NK-92 (cell line): ENCODE measurements around the gene ATP8B3.
A peak's percentile ranks its signal among the peaks of the same experiment; 100 is the strongest.

Source experiments
- DNase-seq: peaks from one replicate; lab custom pipeline; 2025; ENCODE audit not compliant: unreplicated experiment; lab: John Stamatoyannopoulos, UW

Gene ATP8B3

DNA sequence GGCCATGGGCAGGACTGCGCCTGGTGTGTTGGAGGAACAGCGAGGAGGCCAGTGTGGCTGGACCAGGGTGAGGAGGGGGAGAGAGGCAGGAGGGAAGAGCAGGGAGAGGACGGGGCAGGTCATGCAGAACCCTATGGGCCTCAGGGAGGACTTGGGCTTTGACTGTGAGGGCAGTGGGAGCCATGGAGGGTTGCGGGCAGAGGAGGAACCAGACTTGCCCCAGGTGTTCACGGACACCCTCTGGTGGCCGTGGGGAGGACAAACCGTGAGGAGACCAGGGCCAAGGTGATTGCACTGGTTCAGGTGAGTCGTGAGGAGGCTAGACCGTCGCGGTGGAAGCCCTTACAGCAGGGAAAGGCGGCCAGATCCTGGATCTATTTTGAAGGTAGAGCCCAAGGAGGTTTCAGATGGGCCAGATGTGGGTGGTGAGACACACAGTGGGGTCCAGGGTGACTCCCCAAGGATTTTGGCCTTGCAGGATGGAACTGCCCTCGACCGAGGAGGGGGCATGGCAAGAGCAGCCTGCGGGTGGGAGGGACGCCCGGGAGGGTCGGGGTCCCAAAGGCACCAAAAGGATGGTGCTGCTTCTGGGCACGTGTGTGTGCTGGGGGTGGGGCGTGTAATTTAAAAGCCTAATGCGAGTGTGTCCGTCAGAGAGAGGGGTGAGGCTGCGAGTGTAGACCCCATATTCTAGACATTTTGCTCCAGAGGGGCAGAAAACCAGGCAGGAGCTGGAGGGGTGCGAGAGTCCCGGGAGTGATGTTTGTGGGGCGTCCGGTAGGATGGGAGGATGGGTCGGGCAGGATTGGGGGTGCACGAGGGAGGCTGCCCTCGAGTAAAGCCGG lies 39.0 kb upstream of the ATP8B3 start:
- DNase-seq: no peak

DNA sequence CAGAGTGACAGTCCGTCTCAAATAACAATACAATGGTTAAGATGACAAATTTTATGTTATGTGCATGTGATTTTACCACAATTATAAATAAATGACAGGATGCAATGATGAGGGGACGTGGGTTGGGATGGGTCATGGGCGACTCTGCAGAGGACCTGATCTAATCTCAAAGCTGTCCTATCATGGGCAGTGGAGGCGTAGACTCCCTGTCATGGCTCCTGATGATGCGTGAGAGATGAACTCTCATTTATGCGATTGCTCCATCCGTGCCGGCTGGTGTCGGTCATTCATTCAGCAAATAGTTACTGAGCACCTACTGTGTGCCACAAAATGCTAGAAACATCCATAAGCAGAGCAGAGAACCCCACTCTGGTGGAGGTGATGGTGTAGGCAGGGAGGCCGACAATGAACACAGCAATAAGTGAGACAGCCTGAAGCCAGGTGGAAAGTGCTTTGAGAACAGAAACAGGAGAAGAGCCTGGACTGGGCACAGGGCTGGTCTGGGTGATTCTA lies 37.9 kb upstream of the ATP8B3 start:
- DNase-seq: no peak

DNA sequence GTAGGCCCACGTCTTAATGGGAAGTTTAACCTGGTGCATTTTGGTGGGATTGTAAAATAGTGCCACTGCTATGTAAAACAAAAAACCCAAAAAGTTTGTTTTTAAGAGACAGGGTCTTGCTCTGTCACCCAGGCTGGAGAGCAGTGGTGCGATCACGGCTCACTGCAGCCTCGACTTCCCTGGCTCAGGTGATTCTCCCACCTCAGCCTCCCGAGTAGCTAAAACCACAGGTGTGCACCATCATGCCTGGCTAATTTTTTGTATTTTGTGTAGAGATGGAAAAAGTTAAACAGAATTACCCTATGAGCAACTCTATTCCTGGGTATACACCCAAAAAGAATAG lies 37.0 kb upstream of the ATP8B3 start:
- DNase-seq: no peak

DNA sequence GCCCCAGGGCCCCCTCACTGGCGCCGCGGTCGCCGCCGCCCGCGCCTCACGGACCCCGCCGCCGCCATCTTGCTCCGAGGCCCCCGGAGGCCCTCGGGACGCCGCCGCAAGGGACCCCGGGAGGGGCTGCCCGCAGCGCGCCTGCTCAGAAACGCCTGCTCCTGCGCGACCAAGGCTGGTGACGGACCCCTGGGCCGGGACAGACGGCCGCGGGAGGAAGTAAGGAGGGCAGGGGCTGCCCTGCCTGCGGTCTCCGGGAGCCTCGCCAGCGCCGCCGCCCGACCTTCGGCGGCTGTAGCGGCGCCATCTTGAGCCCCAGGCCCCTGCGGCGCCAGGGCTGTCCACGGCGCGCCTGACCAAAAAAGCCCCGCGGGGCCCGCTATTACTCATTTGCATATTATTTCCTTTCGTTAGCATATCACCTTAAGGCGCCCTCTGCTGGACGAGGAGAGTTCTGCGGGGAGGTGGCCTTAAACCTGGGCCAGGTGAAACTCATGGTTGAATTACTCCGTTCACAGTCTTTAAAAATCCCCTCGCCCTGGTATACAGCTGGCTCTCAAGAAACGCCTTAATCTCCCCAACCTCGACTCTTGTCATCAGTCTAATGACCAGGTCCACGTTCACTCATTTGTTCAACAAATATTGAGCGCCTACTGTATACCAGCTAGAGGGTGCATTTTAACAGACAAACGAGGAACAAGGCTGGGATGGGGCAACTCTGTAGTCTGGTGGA lies 36.5 kb upstream of the ATP8B3 start, which contains the start of gene REXO1:
TSS of gene REXO1 (minus strand) at position 85 of the 733 bp plus-strand sequence. CDS start 125 bp downstream, outside the sequence.
- DNase-seq: peak; percentile 73

DNA sequence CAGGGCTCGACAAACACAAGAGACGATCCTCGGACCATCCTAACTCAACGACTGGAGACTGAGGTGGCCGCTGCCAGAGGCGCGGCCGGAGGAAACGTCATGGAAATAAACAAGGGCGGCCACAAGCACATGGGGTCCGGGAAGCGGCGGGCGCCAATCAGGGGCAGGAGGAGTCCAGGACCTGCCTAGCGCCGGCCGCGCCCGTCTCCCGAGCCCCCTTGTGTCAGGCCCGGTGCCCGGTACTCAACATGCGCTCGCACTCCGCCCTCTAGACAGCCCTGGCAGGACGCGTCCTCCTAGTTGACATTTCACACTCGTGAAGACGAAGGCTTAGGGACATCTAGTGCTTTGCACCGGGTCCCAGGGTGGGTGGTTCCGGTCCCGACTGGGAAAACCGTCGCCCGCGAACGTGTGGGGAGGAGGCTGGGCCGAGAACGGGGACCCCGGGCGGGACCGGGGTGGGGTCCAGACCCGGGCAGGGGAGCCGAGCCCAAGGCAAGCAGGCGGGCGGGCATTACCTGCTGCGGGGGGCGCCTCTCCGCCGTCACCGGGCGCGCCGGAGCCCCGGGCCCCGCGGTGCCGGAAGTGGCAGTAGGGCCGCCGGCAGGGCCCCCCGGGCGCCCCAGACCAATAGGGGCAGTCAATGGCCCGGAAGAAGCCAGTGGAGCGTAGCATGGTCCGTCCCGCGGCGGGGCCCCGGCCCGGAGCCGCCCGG lies 35.8 kb upstream of the ATP8B3 start:
- no peak for DNase-seq

DNA sequence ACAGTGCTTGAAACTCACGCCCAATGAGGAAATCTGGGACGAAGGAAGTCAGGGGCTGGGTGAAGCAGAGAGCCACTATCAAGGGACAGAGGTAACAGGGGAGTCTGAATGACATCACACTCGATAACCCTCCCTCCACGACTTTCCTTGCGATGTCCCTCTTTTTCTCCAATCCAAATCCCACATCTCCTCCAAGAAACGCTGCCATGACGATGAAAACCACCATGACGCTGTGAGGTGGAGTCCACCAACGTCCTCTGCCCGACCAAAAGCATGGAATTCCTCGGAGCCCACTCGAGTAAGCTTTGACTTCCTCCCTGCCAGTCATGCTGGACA lies 35.2 kb upstream of the ATP8B3 start:
- DNase-seq: no peak

DNA sequence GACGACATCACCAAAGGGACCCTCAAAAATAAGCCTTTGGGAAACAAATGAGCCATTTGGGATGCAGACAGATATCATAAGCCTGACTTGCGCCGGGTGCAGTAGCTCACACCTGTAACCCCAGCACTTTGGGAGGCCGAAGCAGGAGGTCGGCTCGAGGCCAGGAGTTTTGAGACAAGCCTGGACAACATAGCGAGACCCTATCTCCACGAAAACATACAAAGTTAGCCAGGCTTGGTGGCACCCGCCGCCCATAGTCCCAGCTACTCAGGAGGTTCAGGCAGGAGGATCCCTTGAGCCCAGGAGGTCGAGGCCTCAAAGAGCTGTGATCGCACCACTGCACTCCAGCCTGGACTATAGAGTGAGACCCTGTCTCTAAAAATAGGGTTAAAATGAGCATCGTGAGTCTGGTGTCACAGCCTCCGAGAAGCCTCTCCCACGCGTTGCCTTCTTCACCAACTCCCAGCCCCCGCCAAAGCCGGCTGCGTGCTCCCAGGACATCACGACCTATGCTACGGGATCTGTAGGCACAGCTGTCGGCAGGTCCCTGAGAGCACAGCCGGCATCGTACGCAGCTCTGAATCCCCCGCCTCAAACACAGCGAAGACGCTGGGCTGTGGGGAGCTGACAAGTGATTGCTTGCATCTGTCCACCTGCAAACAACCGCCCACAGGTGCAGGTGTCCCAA lies 34.6 kb upstream of the ATP8B3 start:
- DNase-seq: no peak

DNA sequence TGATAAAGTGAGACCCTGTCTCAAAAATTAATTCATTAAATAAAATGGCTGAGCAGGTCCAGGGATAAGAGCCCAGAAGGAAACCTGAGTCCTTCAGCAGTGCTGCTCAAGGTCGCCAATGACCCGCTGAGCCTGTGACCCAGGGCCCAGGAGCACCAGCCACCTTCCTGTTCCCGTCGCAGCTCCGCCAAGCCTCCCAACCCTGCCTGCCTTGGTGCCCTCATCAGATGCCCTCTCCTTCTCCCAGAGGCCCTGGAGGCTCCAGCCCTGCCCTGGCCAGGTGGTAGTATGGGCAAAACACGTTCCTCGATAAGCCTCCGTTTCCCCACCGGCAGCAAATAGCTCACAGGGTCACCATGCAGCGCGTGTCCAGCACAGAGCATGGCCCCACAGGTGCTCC lies 33.6 kb upstream of the ATP8B3 start:
- DNase-seq: no peak

DNA sequence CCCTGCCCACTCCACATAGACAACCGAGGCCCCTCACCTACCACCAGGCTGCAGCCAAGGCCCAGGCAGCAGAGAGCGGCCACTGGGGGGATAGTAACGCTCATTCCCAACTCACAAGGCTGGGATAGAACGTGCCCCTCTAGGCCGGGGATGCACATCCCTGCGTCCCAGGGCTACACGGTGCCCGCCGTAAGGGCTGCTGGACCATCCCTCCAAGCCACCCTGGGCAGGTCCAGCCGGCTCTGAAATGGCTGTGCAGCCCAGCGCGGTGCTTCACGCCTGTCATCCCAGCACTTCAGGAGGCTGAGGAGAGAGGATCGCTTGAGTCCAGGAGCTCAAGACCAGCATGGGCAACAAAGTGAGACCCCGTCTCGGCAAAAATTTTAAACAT lies 33.0 kb upstream of the ATP8B3 start:
- DNase-seq: no peak

DNA sequence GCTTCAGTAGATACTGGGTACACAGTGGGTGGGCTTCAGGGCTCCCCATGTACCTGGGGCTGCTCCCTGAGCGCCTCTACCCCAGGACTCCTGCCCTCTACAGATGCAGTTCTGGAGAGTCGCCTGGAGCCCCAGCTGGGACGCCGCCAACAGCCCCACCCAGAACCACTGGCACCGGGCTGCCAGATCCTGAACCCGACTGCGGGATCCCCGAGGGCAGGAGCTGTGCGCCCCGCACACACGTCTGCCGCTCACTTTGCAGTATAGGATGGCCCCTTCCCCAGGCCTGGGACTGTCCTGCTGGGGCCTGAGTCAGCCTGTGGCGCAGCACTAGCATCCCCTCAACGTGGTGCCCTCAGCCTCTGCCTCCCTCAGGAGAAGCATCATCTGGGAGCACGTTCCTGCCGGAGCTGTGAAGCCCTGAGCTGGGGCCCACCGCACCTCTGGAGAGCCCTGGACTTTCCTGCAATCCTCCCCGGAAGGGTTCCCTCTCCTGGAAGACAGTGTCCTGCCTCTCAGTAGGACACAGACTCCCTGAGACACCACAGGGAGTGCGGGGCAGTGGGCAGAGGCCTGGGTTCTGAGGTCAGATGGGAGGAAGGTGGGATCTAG lies 32.5 kb upstream of the ATP8B3 start:
- no peak for DNase-seq

DNA sequence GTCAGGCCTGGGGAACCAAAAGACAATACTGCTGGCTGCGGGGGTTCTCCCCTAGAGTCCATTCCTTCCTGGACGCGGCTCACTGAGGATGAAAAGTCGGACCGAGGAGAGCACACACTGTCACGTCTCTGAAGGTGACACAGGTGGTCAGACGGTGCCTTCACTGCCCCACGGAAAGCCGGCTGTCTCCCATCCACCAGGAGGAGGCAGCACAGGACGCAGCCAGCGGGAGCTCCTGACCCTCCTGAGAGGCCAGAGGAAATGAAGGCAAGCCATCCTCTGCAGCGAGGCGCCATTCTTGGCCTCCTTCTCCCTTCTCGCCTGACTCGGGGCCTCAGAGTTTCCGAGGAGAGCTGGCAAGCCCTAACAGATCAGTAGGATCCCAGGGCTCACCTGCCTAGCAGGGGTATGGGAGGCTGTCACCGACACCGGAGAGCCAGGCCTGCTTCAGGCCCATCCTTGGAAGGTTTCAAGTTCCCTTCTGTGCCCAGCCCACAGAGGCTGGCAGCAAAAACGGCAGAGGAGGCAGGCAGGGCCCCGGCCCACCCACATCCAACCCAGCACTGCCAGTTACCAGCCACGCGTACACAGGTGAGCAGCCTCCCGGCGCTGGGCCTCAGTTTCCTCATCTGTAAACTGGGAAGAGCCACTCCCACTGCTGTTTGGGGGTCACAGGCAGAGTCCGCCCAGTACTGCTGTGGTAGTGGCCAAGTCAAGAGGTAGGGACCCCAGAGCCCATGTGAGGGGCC lies 31.7 kb upstream of the ATP8B3 start:
- DNase-seq: no peak

DNA sequence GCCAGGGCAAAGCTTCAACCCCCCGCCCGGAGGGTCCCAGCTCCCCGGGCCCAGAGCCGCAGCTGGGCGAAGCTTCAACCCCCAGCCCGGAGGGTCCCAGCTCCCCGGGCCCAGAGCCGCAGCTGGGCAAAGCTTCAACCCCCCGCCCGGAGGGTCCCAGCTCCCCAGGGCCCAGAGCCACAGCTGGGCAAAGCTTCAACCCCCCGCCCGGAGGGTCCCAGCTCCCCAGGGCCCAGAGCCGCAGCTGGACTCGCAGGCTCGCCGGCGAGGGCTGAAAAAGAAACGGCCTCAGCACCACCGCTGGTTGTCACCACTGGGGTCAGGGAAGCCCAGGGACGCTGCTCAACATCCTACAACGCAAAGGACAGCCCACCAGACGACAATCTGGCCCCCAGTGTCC lies 31.0 kb upstream of the ATP8B3 start:
- DNase-seq: no peak

DNA sequence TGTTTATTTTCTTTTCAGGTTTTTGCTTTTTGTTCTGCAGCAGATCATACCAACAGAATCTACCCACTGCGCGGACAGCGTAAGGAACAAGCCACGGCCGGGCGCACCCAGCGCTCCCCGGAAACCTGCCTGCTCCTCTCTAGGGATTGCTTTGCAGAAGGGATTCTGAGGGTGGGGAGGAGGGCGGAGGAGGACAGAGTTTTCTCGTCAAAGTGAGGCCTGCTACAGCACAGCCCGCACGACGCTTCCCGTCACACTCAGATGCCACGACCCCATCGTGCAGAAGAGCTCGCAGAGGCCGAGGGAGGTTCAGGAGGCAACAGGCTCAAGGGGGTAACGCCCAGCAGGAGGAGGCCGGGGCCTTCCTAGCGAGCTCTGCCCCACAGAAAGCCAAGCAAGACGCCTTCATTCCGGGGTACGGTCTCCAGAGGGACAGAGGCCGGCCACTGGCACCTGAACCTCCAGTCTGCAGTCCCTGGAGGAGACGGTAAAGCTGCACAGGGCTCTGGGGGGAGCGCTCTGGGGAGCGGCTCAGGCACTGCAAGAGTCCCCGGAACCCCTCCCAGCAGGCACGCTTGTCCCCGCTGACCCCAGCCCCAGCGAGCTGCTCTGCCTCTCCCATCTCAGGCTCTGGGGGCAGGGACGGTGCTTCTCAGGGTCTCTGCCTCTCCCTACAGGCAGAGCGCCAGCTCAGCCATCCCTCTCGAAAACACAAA lies 29.3 kb upstream of the ATP8B3 start:
- DNase-seq: no peak

DNA sequence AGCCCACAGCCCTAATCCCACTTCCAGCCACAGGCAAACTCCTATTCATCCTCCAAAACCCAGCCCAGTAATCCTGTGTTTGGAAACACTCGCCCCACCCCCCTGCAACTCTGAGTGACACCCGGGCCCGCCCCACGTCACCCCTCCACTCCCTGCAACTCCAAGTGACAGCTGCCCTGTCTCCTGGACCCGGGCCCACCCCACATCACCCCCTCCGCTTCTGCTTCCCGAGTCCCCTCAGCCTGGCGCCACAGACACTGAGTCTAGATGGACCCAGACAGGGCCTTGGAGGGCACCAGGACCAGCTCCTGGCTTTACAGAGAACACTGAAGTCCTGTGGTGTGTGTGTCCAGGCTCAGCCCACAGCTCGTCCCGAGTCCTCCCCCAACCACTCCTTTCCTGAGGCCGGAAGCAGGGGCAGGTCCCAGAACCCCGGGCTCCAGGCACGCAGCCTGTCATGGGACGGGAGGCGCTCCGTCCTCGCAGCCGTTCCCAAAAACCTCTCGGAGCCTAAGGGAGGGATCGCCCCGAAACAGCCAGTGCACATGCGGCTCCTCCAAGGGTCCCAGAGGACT lies 28.6 kb upstream of the ATP8B3 start:
- no peak for DNase-seq

DNA sequence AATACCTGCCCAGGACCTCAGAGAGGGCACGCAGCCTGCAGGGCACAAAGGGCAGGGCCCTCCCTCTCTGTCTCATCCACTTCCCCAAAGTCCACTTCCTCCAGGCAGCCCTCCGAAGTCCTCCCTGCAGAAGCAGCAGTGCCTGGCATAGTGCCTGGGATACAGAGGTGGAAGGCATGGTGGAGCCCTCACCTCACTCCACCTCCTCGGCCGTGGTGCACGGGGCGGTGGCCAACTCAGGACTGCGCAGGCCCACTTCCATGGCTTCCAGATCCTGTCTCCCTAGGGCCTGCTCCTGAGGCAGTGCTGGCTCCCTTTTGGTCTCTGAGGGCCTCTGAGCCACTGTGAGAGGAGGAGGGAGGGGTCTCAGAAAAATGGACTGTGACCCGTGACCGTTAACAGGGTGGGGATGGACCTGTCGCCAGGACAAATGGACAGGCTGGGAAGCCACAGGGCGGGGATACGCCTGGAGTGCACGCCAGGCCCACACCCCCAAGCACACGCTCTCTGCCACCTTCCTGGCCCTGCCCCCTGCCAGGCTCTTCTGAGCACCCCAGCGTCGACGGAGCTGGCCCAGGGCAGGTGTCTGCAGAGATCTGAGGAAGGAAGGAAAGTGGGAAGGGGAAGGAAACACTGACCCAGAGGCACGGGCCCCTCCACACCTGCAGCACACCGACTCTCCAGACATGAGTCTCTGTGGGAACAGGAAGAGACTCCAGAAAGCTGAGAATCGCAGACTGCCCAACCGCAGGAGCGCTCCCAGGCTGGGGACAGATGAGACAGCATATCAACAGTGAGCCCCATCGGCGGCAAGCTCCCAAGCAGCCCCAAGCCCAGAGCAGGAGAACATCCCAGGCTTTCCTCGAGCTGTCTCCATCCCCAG lies 27.8 kb upstream of the ATP8B3 start:
- DNase-seq: no peak

DNA sequence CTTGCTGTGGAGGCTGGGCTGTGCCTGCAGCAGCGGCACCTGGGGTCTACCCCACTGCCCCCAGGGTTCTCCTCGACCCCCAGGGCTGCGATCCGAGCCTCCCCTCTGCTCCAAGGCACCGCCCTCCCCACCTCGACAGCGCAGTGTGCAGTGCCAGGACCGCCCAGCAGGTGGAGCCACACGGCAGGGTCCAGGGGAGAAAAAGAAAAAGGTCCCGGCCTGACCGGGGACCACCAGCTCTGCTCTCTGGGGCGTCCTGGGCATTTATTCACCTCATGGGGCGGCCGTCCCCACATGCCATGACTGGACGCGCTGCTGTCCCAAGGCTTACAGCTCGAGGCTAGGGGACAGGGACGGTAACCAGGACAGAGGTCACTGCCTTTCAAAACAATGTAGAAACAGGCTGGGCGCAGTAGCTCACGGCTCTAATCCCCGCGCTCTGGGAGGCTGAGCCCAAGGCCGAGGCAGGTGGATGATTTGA lies 25.6 kb upstream of the ATP8B3 start:
- no peak for DNase-seq

DNA sequence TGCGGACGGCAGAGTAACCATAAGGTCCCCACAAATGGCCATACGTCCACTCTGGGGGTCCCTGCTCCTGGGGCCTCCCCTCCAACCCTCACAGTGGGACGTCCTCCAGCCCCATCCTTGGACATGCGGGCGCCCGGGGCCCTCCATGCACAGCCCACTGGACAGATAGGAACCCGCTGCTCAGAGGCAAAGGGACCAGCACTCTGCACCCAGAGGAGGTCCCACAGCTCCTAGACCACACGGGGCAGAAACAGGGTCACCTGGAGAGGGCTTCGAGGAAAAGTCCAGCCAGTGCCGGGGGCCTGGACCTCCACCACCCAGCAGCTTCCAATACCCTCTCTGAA lies 25.1 kb upstream of the ATP8B3 start:
- DNase-seq: no peak
